Esophagus squamous epithelium (tissue), 5 donors: ENCODE results near the gene ADCY6. TPM values are rescaled to one million over a fixed set of nuclear protein-coding genes. Genes with fewer than 3 reads are reported as not detected.
A peak's percentile ranks its signal among the peaks of the same experiment; 100 is the strongest.
"Not testable (repeated sequence)": the region's sequence is repeated elsewhere in the genome, so short reads cannot be mapped to it uniquely, and the experiment has no call there.

Experiments used
- DNase-seq: peaks from one replicate; lab custom pipeline; 2025; lab: John Stamatoyannopoulos, UW
- H3K27ac ChIP-seq, 4 donors: fragments of 200-600 bp; sonication (generic); one replicate each; pipeline ENCODE4 v1.5.1; 2016 to 2019; ENCODE audit warnings: mild to moderate bottlenecking in 1 of 4
- H3K27me3 ChIP-seq, 4 donors: fragments of 200-600 bp; sonication (generic); 1 replicate in 3 of 4; 2 replicates in 1 of 4; pipeline versions ENCODE4 v1.5.1 to v1.6.0; 2017 to 2021; ENCODE audit warnings: antibody characterized with exemption in 1 of 4
- H3K36me3 ChIP-seq, 3 donors: fragments of 200-600 bp; sonication (generic); one replicate each; pipeline ENCODE4 v1.5.1; 2016 to 2019
- H3K4me1 ChIP-seq, 3 donors: fragments of 200-600 bp; sonication (generic); one replicate each; pipeline ENCODE4 v1.5.1; 2017 to 2019
- H3K4me3 ChIP-seq, 4 donors: fragments of 200-600 bp; sonication (generic); 1 replicate in 3 of 4; 2 replicates in 1 of 4; pipeline ENCODE4 v1.5.1; 2016 to 2019; ENCODE audit warnings: mild to moderate bottlenecking in 2 of 4, moderate library complexity in 1 of 4
- H3K9me3 ChIP-seq, 3 donors: fragments of 200-600 bp; sonication (generic); one replicate each; pipeline ENCODE4 v1.5.1; 2016 to 2019
- CTCF ChIP-seq, 6 experiments: fragments of 450-650 bp in 4 of 6; fragments of 200-600 bp in 2 of 6; sonication (generic) in 2 of 6; IDR thresholded peaks; one replicate each; pipeline ENCODE4 v1.5.1; 2016 to 2019; ENCODE audit warnings: antibody characterized with exemption in 6 of 6, mild to moderate bottlenecking in 4 of 6, moderate library complexity in 4 of 6
- POLR2A ChIP-seq, 4 donors: fragments of 450-650 bp; IDR thresholded peaks; one replicate each; pipeline ENCODE4 v1.6.1; 2017; ENCODE audit warnings: antibody characterized with exemption in 4 of 4, mild to moderate bottlenecking in 4 of 4, moderate library complexity in 3 of 4
- WGBS, 2 donors: methylation state at CpG; one replicate each; pipeline ENCODE4 v1.1.5; 2018; 5-methylcytosine and 5-hydroxymethylcytosine counted together
- intact Hi-C: fragments of 100-400 bp; cut with DNase I; formaldehyde crosslinking; loops from one replicate; pipeline ENCODE4 v1.15.0; 2022
- total RNA-seq, 4 donors: library from RNA; depleted of rRNA; stranded (reverse); fragments of >200 nt; gene quantifications; one replicate each; pipeline ENCODE4 v1.1.0, GENCODE V29; 2016
- donor health status: DM: yes; HTN: yes; CAD: no.

The ADCY6 gene
- total RNA-seq, 4 donors from 2014 or later = 11.5 to 14.7 (median 13.9) TPM

- H3K36me3 ChIP-seq = no peaks in the 10 kb centered on the region
- intact Hi-C loops = no loop called here
- TF ChIP-seq POLR2A (IDR thresholded peaks at IDR 0.05) (no peak), CTCF (IDR thresholded peaks at IDR 0.05) (no peak)
- DNase-seq = no peak
- no peaks in the 10 kb centered on the region for H3K9me3 ChIP-seq
- no peak overlapping the region for H3K4me3 ChIP-seq
- 20 to 29% methylated on average over 1 of the region's 1 CpG for WGBS, 2 donors
- peaks cover 0 to 19% (median 0%) of the 10 kb centered on the region in 4 donors for H3K27me3 ChIP-seq
- no peaks in the 10 kb centered on the region for H3K4me1 ChIP-seq
- H3K27ac ChIP-seq = no peak overlapping the region
These were observed 52.4 kb downstream of the ADCY6 start for GRCh38 chr12:48736456-48736855.

- 68 to 76% methylated on average over 5 of the region's 5 CpGs for WGBS, 2 donors
- H3K36me3 ChIP-seq = no peaks in the 10 kb centered on the region
- H3K27me3 ChIP-seq = no peaks in the 10 kb centered on the region
- H3K27ac ChIP-seq = no peak overlapping the region
- TF ChIP-seq CTCF (IDR thresholded peaks at IDR 0.05) = no peak
- no peaks in the 10 kb centered on the region for H3K9me3 ChIP-seq
- H3K4me3 ChIP-seq = no peak overlapping the region
- H3K4me1 ChIP-seq = no peaks in the 10 kb centered on the region
- no peak for DNase-seq
- intact Hi-C loops = no loop called here
These were observed 60.1 kb downstream of the ADCY6 start for GRCh38 chr12:48728807-48729206.

- H3K9me3 ChIP-seq = peaks cover 0 to 19% (median 8%) of the 10 kb centered on the region in 3 donors
- H3K4me1 ChIP-seq = peaks cover 0 to 12% (median under 1%) of the 10 kb centered on the region in 3 donors
- intact Hi-C loops, H3K36me3 ChIP-seq, DNase-seq, H3K4me3 ChIP-seq, H3K27me3 ChIP-seq, H3K27ac ChIP-seq: not testable (repeated sequence)
- WGBS, 2 donors = 96 to 100% methylated on average over 1 of the region's 1 CpG
These were observed 68.2 kb downstream of the ADCY6 start for GRCh38 chr12:48720737-48721136.

GRCh38 chr12:48720171-48720570, 68.7 kb downstream of the ADCY6 start:
- DNase-seq, intact Hi-C loops, H3K4me3 ChIP-seq, H3K27ac ChIP-seq, H3K36me3 ChIP-seq, H3K27me3 ChIP-seq: not testable (repeated sequence)
- Histone ChIP-seq H3K4me1 (peaks cover 3 to 17% (median 6%) of the 10 kb centered on the region in 3 donors), H3K9me3 (peaks cover 0 to 19% (median 8%) of the 10 kb centered on the region in 3 donors)
- WGBS, 2 donors = 64 to 79% methylated on average over 2 of the region's 2 CpGs

- H3K36me3 ChIP-seq, intact Hi-C loops, H3K27me3 ChIP-seq, H3K27ac ChIP-seq, DNase-seq, H3K4me3 ChIP-seq: not testable (repeated sequence)
- Histone ChIP-seq H3K4me1 (peaks cover 8 to 29% (median 18%) of the 10 kb centered on the region in 3 donors), H3K9me3 (peaks cover 0 to 19% (median 8%) of the 10 kb centered on the region in 3 donors)
- WGBS, 2 donors = 76 to 83% methylated on average over 4 of the region's 4 CpGs
These were observed 69.9 kb downstream of the ADCY6 start for GRCh38 chr12:48719002-48719401.

GRCh38 chr12:48717252-48717695, 71.6 kb downstream of the ADCY6 start:
- Histone ChIP-seq H3K4me1 (peaks cover 8 to 45% (median 25%) of the 10 kb centered on the region in 3 donors), H3K4me3 (peak overlapping the region; percentile 41 to 93 (median 86)), H3K36me3 (peaks cover 0 to 26% (median 0%) of the 10 kb centered on the region in 3 donors), H3K9me3 (peaks cover 0 to 19% (median 8%) of the 10 kb centered on the region in 3 donors), H3K27ac (peak overlapping the region; percentile 88 to 99 (median 96)), H3K27me3 (no peaks in the 10 kb centered on the region)
- TF ChIP-seq POLR2A (IDR thresholded peaks at IDR 0.05) (no peak), CTCF (IDR thresholded peaks at IDR 0.05) (no peak)
- no peak for DNase-seq
- WGBS, 2 donors = 10 to 27% methylated on average over 7 to 16 of the region's 21 CpGs
- intact Hi-C loops = no loop called here
